ENCODE measurements around the gene RNU1-3.
"Not testable (repeated sequence)": the region's sequence is repeated elsewhere in the genome, so short reads cannot be mapped to it uniquely, and the experiment has no call there.

DNA sequence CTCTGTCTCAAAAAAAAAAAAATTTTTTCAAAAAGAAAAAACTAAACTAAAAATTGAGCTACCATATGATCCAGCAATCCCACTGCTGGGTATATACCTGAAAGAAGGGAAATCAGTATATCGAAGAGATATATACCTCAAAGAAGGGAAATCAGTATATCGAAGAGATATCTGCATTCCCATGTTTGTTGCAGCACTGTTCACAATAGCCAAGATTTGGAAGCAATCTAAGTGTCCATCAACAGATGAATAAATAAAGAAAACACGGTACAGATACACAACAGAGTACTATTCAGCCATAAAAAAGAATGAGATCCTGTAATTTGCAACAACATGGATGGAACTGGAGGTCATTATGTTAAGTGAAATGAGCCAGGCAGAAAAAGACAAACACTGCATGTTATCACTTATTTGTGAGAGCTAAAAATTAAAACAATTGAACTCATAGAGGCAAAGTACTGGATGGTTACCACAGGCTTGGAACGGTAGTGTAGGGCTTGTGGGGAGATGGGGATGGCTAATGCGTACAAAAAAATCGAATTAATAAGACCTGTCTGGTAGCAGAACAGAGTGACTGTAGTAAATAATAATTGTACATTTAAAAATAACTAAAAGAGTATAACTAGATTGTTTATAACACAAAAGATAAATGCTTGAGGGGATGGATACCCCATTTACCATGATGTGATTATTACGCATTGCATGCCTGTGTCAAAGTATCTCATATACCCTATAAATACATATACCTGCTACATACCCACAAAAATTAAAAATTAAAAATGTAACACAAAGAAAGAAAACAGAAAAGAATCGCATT lies 25.4 kb downstream of the RNU1-3 start:
- TF ChIP-seq POLR2A, POLR2AphosphoS5 (IDR thresholded peaks at IDR 0.05; ENCODE audit: low read depth, low read length): not testable (repeated sequence)
